Right cardiac atrium (tissue), 5 donors: Measurements from ENCODE around the gene BPIFB6. TPM values are rescaled to one million over a fixed set of nuclear protein-coding genes. Genes with fewer than 3 reads are reported as not detected.

Experiments
- ATAC-seq, 2 donors: fragments of 200-7000 bp; cut with Tn5 transposase; one replicate each; pipeline versions ENCODE4 v1.8.0 to v1.9.1; 2020; ENCODE audit warnings: moderate library complexity in 2 of 2, mild to moderate bottlenecking in 1 of 2
- DNase-seq, 3 donors: peaks; one replicate each; pipeline ENCODE4 v3.0.0-alpha.2; 2020
- H3K27ac ChIP-seq: one replicate; pipeline ENCODE4 v1.5.1; 2013; ENCODE audit warnings: mild to moderate bottlenecking, low read length, control low read depth, moderate library complexity
- H3K27me3 ChIP-seq: one replicate; pipeline ENCODE4 v1.6.1; 2013; ENCODE audit not compliant: control insufficient read depth, insufficient read depth
- H3K4me1 ChIP-seq: one replicate; pipeline ENCODE4 v1.6.1; 2013; ENCODE audit warnings: low read length; ENCODE audit not compliant: control insufficient read depth, insufficient read depth
- H3K4me3 ChIP-seq: one replicate; pipeline ENCODE4 v1.5.1; 2013; ENCODE audit warnings: low read length, control low read depth
- H3K9me3 ChIP-seq: one replicate; pipeline ENCODE4 v1.6.1; 2013; ENCODE audit warnings: low read length; ENCODE audit not compliant: control insufficient read depth
- WGBS: extraction: QIAGEN DNeasy Blood & Tissue Kit; methylation state at CpG from one replicate; pipeline ENCODE4 v1.1.7; 2013; 5-methylcytosine and 5-hydroxymethylcytosine counted together
- intact Hi-C, 4 donors: fragments of 100-400 bp; cut with DNase I; formaldehyde crosslinking; loops; one replicate each; pipeline versions ENCODE4 v1.11.0 to v1.14.0; 2022 to 2023
- polyA plus RNA-seq: library from polyadenylated mRNA; stranded (reverse); fragments of 200-250 nt; gene quantifications from one replicate; pipeline ENCODE4 v1.2.3, GENCODE V29; 2013
- total RNA-seq, 4 donors: library from RNA; stranded (reverse); fragmentation: NEBNext Ultra II Directional; extraction: Animal tissue kit (Norgen Biotek cat#: 25700); gene quantifications; one replicate each; pipeline ENCODE4 v1.2.1, GENCODE V29; 2021
- donor health status: healthy with polysubstance abuse.
- donor health status: DM: no; HTN: yes; CAD: no.
- donor health status: DM: no; HTN: no; CAD: no.
- donor health status: DM: no; HTN: yes; CAD: no; lungs with severe emphysema.
- donor health status: DM: yes; HTN: yes; CAD: no.

Gene BPIFB6
- total and polyA plus RNA-seq, 5 donors: not detected

DNA sequence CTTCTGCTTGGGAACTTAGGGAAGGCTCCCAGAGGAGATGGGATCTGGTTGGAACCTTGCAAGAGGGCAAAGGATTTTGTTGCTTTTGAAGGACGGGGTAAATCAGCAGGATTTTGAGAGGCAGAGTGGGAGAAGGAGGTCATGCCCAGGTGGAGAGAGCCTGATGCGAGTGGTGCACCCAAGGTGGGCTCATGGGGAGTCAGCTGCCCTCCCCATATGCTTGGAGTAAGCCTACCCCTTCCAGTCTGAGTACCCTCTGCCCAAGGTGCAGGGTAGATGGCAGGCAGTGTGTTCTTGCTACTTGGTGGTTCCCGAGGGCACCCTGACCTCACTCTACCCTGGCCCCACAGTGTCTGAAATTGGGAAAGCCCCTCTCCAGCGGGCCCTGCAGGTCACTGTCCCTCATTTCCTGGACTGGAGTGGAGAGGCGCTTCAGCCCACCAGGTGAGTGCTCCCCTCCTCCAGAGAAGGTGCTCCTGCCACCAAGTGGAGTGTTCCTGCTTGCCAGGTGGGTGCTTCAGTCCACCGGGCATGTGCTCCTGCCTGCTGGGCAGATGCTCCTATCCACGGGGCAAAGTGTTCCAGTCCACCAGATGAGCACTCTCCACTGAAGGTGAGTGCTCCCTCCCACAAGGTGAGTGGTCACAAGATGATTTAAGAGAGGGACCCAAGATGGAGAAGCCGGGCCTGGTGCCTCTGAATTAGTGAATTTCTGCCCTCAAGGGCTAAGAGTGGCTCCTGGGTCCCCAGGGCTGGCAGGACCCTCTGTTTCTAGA, 20.6 kb upstream of the BPIFB6 start:
- Histone ChIP-seq H3K27ac (no peak overlapping the region), H3K9me3 (no peaks in the 10 kb centered on the region), H3K4me1 (no peaks in the 10 kb centered on the region), H3K4me3 (no peak overlapping the region), H3K27me3 (no peaks in the 10 kb centered on the region)
- ATAC-seq: no peak
- no peak for DNase-seq
- 83% methylated on average over 8 of the region's 8 CpGs for WGBS
- intact Hi-C loops: no loop called here

DNA sequence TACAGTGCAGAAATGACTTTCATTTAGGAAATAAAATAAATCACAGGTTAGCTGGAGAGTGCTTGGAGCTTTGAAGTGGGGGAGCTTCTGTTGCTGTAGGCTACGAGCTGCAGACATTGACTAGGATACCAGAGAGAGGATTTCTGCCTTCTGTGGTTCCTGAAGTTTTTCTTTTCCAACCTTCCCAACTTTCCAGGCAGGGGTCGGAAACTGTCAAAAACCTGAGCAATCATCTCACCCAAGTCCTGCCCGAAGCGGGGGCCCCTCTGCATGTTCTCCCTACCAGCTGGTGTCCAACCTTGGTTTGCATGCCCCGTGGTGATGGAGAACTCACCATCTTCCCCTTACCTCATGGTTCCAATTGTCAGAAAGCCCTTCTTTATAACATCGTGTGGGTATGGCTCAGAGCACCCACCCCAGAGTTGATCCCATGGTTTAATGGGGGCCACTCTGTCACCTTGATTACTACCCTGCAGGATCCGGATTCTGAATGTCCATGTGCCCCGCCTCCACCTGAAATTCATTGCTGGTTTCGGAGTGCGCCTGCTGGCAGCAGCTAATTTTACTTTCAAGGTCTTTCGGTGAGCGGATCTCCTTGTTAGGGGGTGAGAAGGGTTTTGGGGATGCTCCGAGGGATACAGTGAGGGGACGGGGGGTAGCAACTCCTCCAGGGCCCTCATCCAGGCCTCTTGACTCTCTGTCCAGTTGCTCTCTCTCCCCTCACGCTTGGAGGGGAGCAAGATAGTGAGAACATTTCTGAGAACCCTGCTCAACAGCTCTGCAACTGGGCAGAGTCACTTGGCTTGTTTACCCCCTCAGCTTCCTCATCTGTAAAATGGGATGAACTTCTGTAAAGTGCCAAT, 18.9 kb upstream of the BPIFB6 start:
- no peak overlapping the region for H3K4me3 ChIP-seq
- no peak for ATAC-seq
- no peak overlapping the region for H3K27ac ChIP-seq
- no peaks in the 10 kb centered on the region for H3K4me1 ChIP-seq
- no peaks in the 10 kb centered on the region for H3K27me3 ChIP-seq
- DNase-seq: no peak
- intact Hi-C loops: no loop called here
- H3K9me3 ChIP-seq: no peaks in the 10 kb centered on the region
- 80% methylated on average over 15 of the region's 15 CpGs for WGBS

DNA sequence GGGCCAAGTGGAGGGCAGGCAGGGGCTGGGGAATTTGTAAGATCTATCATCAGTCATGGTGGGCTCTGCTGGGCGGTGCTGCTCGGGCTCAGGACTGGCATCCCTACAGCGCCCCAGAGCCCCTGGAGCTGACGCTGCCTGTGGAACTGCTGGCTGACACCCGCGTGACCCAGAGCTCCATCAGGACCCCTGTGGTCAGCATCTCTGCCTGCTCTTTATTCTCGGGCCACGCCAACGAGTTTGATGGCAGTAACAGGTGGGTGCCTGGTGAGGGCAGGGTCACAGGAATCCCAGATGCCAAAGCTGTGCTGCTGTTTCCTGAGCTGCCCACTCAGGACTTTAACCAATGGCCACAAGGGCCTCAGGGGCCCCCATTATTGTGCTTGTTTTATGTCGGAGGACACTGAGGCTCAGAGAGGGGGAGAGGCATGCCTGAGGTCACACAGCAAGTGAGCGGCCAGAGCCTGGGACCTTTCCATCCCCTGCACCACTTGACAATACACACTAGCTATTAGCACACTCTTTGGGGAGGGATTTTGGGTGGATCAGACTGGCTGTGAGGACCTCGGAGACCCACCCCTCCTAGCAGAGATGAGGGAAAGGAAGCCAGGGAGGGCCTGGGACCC, 17.6 kb upstream of the BPIFB6 start:
- ATAC-seq: no peak
- no peak overlapping the region for H3K27ac ChIP-seq
- H3K27me3 ChIP-seq: no peaks in the 10 kb centered on the region
- intact Hi-C loops: no loop called here
- H3K9me3 ChIP-seq: no peaks in the 10 kb centered on the region
- H3K4me3 ChIP-seq: no peak overlapping the region
- no peaks in the 10 kb centered on the region for H3K4me1 ChIP-seq
- 72% methylated on average over 12 of the region's 12 CpGs for WGBS
- DNase-seq: no peak

DNA sequence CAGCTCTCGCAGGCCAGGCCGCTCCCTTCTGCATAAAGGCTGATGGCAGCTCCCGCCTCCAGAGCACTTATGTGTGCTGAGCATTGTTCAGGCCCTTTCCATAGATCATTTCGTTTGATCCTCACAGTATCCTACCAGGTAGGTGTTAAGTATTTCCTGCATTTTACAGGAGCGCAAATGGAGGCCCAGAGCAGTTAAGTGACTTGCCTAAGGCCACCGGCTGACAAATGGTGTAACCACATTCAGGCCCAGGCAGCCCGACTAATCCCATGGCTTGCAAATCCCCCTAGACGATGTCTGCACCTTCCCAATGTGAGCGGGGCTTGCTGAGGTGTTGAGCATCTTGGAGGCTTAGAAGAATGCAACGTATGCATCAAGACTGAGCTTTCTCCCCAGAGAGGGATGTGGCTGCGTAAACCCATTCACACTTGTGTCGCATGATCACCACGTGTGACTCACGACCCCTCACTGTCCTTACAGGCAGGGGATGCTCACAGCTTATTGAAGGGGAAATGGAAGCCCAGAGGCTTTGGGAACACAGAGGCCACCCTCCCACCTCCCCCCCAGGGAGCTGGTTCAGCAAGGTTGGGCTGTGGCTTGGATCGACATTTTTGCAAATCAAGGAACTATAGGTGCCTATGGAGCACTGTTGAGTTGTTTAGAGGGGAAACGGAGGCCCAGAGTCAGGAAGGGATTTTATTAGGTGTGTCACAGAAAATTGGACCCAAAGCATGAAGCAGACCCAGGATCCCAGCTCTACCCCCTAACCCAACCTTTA, 16.9 kb upstream of the BPIFB6 start:
- H3K4me3 ChIP-seq: no peak overlapping the region
- intact Hi-C loops: no loop called here
- DNase-seq (no peak), ATAC-seq (no peak)
- no peaks in the 10 kb centered on the region for H3K9me3 ChIP-seq
- H3K27me3 ChIP-seq: no peaks in the 10 kb centered on the region
- H3K4me1 ChIP-seq: no peaks in the 10 kb centered on the region
- no peak overlapping the region for H3K27ac ChIP-seq
- WGBS: 49% methylated on average over 16 of the region's 16 CpGs

DNA sequence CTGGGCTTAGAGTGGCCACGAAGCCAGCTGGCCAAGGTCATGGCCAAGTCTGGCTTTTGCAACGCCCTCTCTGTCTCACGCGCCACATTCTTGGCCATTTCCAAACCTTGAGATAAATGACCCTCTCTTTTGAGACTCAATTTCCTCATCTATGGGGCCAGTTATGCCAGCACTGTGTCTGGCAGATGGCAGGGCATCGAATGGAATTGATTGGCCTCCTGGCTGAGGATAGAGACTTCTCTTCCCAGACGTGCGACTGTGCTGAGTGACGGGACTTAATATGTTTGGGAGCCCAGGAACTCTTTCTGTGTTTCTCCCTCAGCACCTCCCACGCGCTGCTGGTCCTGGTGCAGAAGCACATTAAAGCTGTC, 16.3 kb upstream of the BPIFB6 start:
- Histone ChIP-seq H3K9me3 (no peaks in the 10 kb centered on the region), H3K27me3 (no peaks in the 10 kb centered on the region), H3K4me3 (no peak overlapping the region), H3K27ac (no peak overlapping the region), H3K4me1 (no peaks in the 10 kb centered on the region)
- intact Hi-C loops: no loop called here
- no peak for DNase-seq
- 68% methylated on average over 10 of the region's 10 CpGs for WGBS
- ATAC-seq: no peak

DNA sequence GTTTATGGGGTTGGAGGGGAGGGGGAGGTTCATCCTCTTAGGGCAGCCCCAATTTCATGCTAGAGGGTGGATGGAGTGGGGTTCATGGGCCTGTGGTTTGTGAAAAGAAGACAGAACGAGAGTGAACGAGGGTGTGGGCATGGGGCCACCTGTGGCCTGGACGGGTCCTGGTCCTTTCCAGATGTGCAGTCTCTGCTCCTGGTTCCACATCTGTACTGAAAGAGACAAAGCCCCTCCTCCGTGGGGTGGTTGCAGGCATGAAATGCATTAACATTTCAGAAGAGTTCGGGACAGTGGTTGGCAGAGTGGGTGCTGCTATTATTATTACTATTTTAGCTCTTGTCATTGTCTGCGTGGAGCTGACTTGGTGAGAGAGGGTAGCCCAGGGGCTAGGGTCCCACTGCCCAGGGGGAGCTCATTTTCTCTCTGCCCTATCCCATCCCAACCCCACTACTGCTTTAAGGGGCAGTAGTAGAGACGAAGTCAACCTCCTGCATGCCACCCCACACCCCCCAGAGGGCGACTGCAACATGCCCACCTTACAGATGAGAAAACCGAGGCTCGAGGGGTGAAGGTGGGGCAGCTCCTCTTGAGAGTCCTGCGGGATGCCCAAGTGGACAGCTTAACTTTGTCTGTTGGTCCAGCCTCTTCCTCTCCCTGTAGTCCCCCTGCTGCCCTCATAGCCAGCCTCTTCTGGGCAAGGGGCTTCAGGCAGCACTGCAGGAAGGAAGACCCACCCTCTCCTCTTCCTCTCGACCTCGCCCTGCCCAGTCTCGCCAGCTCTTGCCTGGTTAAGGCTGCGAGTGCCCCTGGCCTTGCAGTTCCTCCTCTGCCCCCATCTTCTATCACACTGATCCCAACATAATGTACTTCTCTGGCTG, 15.5 kb upstream of the BPIFB6 start:
- Histone ChIP-seq H3K9me3 (no peaks in the 10 kb centered on the region), H3K27ac (no peak overlapping the region), H3K4me3 (no peak overlapping the region), H3K4me1 (no peaks in the 10 kb centered on the region), H3K27me3 (no peaks in the 10 kb centered on the region)
- no peak for DNase-seq
- WGBS: 68% methylated on average over 15 of the region's 15 CpGs
- intact Hi-C loops: no loop called here
- no peak for ATAC-seq

DNA sequence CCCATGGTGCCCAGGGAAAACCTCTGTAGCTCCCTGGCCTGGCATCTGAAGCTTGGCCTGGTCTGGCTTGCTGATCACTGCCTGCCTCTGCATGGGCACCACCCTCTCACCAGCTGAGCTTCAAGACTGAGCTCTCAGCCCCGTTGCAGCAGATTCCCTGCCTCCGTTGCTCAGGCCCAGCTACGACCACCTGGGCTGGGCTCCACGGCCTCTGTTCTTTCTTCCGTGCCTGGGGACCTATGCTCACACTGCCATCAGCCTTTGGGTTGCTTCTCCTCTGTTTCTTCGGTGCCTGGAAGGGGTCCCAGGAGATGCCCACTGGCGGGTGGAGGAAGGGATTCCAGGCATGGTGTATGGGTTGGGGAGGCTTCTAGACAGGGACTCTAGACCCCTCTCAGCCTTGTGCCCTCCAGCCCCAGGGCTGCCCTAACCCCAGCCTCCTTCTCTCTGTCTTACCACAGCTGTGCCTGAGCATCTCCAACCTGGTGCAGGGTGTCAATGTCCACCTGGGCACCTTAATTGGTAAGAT, 14.8 kb upstream of the BPIFB6 start:
- H3K27me3 ChIP-seq: no peaks in the 10 kb centered on the region
- ATAC-seq: no peak
- DNase-seq: no peak
- no peaks in the 10 kb centered on the region for H3K4me1 ChIP-seq
- H3K9me3 ChIP-seq: no peaks in the 10 kb centered on the region
- H3K4me3 ChIP-seq: no peak overlapping the region
- no peak overlapping the region for H3K27ac ChIP-seq
- WGBS: 75% methylated on average over 7 of the region's 7 CpGs
- intact Hi-C loops: no loop called here

DNA sequence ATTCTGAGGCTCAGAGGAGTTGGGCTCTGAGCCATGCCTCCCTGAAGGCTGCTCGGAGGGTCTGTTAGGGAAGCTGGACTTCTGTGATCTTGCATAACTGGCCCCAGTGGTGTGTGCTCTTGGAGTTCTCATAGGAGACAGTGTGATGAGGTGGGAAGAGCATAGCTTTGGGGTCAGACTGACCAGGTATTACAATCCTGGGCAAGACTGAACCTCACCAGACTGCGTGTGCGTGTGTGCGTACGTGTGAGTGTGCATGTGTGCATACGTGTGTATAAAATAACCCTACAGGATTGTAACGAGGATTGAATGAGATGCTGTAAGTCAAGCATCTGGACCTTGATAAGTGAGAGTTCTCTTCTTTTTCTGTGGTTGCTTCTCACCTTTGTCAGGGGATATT, 13.9 kb upstream of the BPIFB6 start:
- ATAC-seq (no peak), DNase-seq (no peak)
- Histone ChIP-seq H3K9me3 (no peaks in the 10 kb centered on the region), H3K4me1 (no peaks in the 10 kb centered on the region), H3K27ac (no peak overlapping the region), H3K27me3 (no peaks in the 10 kb centered on the region), H3K4me3 (no peak overlapping the region)
- 74% methylated on average over 7 of the region's 7 CpGs for WGBS
- intact Hi-C loops: no loop called here

DNA sequence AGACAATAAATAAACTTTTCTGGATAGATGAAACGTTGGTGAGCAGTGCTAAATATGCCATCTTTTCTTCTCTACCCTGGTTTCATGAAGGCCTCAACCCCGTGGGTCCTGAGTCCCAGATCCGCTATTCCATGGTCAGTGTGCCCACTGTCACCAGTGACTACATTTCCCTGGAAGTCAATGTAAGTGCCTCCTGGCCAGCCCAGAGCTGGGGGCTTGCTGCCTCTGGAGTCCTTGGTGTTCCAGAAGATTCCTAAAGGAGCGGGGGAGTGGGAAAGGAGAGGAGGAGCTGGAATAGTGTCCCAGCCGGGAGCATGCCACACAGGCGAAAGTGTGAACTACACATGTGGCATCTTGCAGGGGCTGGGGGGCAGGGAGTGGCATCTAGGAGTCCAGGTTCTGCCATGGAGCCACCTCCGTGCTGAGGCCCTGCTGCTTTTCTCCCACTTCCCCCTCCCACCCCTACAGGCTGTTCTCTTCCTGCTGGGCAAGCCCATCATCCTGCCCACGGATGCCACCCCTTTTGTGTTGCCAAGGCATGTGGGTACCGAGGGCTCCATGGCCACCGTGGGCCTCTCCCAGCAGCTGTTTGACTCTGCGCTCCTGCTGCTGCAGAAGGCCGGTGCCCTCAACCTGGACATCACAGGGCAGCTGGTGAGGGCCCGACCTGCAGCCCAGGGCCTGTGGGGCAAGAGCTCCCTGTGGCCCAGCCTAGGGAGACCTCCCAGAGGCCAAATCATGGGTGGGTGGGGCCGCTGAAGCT, 13.1 kb upstream of the BPIFB6 start:
- no peaks in the 10 kb centered on the region for H3K27me3 ChIP-seq
- intact Hi-C loops: no loop called here
- H3K4me3 ChIP-seq: no peak overlapping the region
- DNase-seq: no peak
- ATAC-seq: no peak
- no peaks in the 10 kb centered on the region for H3K4me1 ChIP-seq
- no peak overlapping the region for H3K27ac ChIP-seq
- H3K9me3 ChIP-seq: no peaks in the 10 kb centered on the region
- 72% methylated on average over 14 of the region's 14 CpGs for WGBS
